Amygdala (tissue), 56 donors: Measurements from ENCODE around the gene RAP2C.

Experiments
- DNase-seq, 56 donors: peaks; one replicate each; lab custom pipeline; 2025; lab: John Stamatoyannopoulos, UW

RAP2C gene

DNA sequence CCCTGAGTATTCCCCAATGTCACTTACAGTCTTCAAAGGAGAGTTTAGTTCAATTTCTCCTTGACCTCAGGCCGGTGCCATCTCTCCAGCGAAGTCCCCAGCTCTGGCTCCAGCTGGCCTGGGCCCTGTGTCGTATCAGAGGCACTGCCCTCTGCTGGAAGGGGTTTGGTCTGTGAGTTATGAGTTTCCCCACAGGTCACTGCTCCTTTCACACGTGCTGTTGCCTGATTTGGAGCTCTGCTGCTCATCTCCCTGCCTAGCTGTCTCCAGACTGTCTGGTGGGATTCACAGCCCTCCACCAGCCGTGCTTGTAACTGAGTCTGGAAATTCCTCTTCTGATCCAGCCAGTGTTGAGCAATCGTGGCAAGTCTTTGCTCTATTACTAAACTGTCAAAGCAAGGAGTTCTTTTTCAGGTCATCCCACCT is at the start of gene RAP2C:
Gene RAP2C (minus strand): TSS at position 105 of the 426 bp plus-strand sequence. CDS start 2,179 bp downstream, outside the sequence.
- DNase-seq: peak in 50 of 56 donors; percentile 0 to 68 (median 20)

DNA sequence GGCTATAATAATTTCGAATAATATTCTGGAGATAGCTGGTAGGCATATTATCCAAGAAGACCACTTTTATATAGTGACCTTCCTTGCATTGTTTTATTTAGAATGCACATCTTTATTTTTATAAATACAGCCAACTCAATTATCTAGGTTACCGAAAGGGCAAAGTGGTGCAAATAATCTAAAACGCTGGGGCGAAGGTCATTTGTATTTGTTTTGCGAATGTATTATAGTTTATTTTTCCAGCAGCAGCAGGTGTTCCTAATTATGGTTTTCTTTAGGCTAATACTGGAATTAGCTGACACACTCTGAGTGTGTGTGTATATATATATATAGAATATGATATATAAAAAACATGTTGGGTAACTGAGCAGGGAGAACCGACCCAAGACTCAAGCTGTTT is 48.1 kb upstream of the RAP2C start:
- no peak for DNase-seq

DNA sequence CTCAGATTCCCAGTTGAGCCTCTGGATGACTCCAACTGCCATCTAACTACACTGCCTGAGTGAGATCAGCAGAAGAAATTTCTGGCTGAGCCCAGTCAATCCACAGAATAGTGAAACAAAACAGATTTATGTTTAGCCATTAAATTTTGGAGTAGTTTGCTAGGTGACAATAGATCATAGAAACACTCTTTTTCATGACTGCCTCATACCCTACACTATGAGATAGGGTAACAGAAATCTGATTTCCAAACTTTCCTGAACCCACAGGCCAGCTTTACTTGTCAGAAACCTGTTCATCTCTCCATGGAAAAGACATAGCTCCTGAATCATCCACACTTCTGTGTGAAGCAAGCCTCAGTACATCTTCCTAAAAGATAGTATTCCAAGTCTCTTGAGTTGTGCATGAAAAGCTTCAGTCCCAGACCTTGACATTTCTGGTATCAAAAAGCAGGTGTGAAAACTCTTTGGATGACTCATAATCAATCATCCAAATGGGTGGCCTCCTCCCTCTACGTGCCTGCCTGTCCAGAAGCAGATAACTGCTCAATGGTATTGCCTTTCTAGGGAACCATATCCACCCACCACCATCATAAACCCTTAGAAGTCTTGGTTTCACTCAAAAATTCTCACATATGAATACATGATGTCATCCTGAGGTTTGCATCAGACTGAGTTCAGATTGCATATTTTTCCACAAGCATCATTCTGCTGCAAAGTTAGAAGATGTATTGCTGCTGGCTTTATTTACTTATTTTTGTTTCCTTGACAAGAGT is 47.5 kb upstream of the RAP2C start:
- DNase-seq: no peak

DNA sequence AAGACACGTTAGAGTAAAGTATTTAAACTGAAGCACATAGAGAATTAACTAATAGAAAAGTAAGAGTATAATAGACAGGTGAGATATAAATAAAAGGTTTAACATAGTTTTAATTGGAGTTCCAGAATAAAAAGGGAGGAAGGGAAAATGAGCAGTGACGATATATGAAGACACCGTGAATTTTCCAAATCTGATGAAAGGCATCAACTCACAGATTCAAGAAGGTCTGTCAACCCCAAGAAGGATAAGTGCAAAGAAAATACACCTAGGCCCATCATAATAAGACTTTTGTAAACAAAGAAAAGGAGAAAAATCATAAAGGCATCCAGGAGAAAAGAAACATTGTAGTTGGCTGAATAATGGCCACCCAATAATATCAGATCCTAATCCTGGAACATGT is 43.9 kb upstream of the RAP2C start:
- no peak for DNase-seq

DNA sequence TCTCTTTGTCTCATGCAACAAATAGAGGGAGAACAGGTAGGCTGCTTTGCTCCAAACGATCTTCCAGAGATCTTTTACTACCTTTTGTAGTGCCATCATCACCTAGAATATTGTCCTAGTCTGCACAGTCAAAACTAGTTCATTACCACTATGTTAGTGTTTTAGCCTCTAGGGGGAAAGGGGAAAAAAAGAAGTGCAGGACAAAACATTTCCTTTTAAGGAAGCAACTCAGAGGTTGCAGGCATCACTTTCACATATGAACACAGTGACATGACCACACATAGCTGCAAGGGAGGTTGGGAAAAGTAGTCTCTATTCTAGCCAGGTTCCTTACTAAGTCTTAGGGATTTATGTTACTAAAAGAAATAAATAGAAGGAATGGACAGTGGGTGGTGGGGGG is 39.3 kb upstream of the RAP2C start:
- no peak for DNase-seq

DNA sequence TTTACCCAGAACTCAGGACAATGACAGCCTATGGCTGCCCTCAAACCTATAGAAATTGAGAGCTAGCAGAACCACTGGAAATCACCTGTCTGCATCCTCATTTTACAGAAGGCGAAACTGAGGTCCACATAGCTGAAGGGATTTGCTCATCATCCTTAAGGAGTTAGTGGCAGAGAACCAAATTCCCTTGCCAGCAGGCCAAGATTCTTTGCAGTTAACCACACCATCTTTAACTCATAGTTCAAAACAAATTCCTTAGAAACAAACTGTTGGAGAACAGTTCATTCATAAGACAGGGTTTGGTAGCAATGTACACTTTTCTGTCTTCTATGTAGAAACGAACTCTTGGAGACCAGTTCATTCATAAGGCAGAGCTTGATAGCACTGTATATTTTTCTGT is 37.9 kb upstream of the RAP2C start:
- DNase-seq: no peak

DNA sequence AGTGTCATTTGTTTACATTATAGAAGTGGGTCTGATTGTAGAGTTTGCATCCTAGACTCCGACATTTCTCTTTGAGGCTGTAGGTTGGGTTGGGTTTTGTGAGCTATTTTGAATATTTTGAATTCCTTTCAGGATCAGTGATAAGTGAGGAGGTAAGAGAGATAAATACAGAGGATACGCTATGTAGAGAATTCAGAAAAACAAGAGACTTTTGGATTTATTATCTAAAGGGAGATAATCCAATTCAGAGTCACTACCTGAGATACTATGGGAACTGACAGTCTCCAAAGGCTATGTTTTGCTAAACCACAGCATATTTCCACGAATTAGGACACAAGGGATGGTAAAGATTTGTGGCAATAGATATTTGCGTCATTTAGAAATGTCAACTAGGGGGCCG is 16.9 kb upstream of the RAP2C start:
- DNase-seq: no peak

DNA sequence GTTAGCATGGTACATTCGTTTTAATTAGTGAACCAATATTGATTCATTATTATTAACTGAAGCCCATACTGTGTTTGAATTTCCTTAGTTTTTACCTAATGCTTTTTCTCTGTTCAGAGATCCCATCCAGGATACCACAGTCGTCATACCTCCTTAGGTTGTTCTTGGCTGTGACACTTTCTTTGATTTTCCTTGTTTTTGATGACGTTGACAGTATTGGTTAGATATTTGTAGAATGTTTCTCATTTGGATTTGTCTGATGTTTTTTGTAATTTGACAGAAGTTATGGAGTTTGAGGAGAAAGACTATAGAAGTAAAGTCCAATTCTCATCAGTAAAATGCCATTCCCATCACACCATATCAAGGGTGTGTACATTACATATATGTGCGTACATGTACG is 16.2 kb upstream of the RAP2C start:
- DNase-seq: no peak

DNA sequence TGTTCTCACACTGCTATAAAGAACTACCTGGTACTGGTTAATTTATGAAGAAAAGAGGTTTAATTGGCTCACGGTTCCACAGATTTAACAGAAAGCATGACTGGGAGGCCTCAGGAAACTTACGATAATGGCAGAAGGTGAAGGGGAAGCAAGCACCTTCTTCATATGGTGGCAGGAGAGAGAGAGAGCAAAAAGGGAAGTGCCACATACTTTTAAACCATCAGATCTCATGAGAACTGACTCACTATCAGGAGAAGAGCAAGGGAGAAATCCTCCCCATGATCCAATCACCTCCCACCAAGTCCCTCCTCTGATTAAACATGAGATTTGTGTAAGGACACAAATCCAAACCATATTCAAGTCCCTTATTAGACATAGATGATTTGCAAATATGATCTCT is 12.3 kb upstream of the RAP2C start:
- DNase-seq: no peak

DNA sequence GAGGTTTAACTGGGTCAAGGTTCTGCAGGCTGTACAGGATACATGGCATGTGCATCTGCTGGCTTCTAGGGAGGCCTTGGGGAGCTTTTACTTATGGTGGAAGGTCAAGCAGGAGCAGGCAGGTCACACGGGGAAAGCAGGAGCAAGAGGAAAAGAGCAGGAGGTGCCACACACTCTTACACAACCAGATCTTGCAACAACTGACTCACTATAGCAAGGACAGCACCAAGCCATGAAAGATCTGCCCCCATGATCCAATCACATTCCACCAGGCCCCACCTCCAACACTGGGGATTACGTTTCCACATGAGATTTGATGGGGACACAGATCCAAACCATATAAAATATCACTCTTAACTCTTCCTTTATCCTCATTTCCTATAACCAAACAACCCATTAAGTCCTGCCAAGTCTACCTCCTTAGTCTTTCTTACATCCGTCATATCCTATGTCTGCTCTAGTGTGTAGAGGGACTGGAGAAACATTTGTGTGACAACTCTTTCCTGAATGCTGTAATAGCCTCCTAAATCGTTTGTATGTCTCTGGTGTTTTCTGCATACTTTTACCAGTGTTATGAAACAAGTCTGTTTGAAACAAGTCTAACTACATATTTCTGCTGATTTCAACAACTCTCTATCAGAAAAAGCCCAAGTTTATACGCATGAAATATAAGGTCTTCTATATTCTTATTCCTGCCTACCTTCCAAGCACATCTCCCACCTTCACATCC is 8.3 kb upstream of the RAP2C start:
- no peak for DNase-seq

DNA sequence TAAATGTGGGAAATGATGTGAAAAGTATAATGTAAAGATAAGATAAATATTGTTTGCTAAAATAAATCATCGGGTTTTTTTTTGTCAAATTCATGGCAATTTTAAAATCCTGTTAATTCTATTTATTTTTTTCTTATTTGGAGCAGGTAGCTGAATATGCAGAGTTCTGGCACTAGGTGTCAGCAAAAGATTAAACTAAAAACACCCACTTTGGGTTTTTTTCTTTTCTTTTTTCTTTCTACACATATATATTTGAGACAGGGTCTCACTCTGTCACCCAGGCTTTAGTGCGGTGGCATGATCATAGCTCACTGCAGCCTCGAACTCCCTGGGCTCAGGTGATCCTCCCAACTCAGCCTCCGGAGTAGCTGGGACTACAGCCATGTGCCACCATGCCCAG is 6.9 kb upstream of the RAP2C start:
- no peak for DNase-seq

DNA sequence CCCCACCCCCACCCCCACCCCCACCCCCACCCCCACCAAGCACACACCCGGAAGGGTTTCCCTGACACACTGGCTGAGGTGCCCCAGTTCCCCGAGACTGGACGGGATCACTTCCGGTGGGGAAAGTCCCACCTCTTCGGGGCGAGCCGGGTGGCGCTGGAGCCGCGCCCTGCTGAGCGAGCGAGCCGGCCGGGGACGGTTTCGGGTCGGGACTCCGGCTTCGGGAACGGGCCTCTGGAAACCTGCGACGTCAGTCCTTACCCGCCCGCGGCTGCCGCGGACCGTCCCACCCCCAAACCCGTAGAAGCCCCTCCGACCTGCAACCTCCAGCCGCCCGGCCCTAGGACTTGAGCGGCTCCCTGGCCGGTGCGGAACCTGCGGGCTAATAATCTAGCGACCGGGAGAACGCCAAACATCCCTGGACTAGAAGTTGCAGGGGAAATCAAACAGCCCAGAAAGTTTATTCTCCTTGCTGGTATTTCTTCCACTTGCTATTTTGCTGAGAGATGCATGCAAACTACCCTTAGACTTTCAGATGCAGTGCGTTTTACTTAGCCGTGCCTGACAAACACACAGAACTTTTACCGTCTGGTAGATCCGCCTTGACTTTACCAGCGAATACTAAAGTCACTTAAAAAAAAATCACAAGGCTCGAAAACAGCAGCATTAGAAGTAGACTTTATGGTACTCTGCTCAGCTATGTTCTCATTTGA is 991 bp downstream of the RAP2C start:
- DNase-seq: peak in 55 of 56 donors; percentile 3 to 79 (median 57)

DNA sequence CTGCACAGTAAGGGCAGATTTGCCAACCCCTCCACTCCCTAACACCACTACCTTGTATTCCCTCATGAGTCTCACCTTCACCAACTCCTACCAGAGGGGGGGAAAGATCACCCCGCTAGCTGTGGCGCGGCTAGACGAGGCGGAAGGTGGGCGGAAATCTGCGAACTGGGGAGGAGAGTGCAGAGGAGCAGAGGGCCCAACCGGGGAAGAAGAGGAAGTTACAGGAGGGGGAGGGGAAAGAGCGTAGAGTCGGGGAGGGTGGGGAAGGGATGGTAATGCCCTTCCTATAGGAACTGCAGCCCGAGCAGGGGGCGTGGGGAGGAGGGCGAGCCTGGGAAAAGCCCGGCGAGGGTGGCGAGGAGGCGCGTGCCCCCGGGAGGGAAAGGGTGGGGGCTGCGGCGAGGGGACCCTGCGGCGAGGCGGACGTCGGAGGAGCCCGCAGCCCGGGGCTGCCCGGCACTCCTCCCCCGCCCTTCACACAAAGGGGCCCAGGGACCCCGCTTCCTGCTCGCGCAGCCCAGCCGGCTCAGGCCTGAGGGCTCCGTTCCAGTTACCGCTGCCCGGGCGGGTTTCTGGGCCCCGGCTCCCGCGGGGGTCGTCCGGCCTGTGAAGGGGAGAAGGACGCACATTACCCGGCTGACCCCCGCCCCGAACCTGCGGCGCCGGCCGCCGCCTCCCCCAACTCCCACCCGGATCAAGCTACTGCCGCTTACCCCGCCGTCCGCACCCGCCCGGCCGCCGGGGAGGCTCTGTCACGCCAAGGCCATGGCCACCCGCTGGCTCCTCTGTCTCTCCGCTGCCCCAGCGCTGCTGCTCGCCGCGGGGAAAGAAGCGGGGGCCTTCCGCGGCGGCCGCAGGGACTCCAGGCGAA is 1.8 kb downstream of the RAP2C start:
- peak in 45 of 56 donors; percentile 0 to 56 (median 8) for DNase-seq

DNA sequence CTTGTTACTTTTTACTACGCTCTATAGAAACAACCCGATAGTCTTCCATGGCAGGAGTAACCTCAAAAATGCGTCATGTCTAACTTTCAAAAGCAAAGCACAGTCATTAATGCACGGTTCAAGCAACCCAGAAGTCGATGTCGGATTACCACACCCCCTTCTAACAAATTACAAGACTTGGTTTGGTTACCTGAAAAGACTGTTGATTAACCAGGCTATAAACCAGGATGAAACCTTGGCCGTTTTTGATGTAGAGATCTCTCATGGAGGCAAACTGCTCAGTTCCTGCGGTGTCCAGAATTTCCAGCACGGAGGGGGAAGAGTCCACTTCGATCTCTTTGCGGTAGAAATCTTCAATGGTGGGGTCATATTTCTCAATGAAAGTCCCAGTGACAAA is 2.4 kb downstream of the RAP2C start:
- no peak for DNase-seq

DNA sequence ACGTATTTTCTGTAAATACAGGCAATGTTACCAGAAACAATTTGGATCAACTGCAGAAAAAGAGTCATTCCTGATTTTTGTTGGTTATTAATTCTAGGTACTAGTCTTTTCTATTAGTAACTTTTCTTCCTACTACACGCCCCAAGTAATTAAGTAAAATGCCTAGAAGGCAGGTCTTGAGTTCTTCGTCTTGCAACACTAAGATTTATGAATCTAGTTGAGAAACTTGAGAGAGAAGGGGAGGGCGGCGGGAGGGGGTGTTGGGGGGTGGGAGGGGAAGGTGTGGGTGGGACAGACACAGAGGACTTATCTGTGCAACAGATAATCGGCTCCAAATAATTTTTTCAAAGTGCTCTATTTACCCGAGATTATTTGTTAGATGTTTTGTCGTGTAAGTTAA is 3.0 kb downstream of the RAP2C start:
- DNase-seq: no peak

DNA sequence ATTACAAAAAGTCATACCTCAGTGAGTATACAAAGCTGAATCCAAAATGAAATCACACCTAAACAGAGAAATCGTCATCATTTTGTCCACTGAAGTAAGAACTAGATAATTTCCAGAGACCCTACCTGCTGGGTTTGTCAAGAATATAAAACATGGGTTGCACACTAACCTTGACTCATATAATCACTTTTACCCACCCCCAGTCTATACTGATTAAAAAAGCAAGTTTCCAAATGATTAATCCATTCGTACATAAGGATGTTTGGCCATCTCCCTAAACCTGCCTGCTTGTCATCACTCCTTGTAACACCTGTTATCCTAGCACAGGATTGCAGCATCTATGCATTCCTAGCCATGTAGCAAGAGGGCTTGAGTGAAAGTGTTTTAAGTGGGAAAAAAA is 4.7 kb downstream of the RAP2C start:
- DNase-seq: no peak

DNA sequence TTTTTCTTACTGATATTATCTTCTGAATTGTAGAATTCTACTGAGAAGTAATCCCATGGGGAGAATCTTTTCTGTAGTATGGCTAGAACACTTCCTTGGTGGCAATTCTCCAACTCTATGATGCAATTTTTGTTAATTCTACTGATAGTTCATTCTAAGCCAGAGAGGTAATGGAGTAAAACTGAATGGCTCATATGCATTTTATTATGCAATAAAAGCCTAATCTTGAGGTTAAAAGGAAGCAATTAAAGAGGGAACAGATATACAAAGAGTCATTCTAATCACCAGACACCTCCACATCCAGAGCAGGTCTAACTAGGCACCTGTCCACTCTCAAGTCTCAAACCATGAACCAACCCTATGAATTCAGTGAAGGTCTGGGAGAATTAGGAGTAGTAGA is 9.7 kb downstream of the RAP2C start:
- DNase-seq: no peak

DNA sequence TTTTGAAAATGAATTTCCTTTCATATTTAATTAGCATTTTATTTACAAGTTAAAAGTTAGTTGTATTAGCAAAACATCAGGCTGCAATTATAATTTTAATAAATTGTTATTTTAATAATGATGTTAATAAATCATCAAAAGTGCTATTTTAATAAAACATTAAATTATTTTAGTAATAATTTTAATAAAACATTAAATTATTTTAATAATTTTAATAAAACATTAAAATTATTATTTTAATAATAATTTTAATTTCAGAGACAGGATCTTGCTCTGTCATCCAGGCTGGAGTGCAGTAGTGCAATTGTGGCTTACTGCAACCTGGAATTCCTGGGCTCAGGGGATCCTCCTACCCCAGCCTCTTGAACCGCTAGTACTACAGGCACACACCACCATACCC is 10.8 kb downstream of the RAP2C start:
- DNase-seq: no peak

DNA sequence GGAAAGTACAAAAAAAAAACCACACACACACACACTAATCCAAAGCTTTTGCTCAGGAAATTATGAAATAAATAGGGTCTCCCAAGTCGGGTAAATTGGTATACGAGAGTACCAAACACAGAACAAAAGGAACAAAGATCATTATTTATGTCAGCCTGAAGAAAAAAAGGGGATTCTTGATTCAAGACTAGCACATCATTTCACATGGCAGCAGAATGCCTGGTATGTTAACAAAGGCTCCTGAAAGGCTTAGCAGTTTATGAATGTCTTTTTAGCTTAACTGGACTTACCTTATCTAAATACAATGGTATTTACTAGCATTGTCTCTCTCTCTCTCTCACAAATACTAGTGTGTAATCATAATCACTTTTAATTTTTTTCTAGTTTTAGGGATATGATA is 11.3 kb downstream of the RAP2C start:
- no peak for DNase-seq

DNA sequence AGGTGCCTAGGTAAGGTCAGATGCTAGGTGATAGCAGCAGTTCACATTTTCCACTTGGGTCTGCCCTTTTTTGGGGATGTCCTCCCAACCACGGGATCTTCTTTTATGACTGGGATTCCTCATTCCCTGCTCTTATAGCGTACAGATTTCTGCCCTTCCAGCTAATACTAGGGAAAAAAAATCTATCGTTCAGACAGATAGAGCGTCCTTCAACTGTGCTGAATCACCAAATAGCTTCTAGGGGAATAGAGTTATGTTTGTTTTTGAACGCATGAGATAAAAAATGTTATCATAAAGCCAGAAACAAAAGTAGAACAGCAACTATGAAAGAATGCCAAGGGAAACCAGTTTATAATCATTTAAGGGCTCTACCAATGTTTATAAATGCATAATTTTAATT is 13.0 kb downstream of the RAP2C start:
- DNase-seq: no peak

DNA sequence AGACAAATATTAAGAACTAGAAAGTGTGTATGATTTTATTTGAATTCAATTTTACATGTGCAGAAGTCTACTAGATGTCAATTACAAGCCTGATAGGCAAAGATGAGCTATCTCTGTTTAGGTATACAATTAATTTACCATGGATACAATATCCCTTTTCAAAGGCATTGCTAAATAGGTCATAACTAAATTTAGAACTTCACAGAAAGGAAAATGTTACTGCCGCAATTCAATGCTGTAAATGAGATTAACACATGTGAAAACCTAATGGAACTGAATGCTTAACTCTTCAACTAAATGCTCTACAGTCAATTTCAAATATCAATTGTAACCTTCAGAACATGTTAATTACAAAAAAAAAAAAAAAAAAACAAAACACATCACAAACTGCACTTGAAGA is 14.6 kb downstream of the RAP2C start:
- no peak for DNase-seq
